NCI-H69 (cell line): Measurements from ENCODE around the gene SSH2.

Experiments
- DNase-seq: peaks from one replicate; lab custom pipeline; 2025; lab: John Stamatoyannopoulos, UW

SSH2 gene

GRCh38 chr17:29590411-29591145, 339.4 kb downstream of the SSH2 start:
- peak; percentile 87 for DNase-seq

- DNase-seq: peak; percentile 97
These were observed 340.3 kb downstream of the SSH2 start, which contains the start of gene GIT1 for GRCh38 chr17:29589524-29590410. Gene GIT1, minus strand, starts transcription at chr17:29589648. Its CDS starts 270 bp downstream, at chr17:29589378.

- peak; percentile 76 for DNase-seq
These were observed 341.2 kb downstream of the SSH2 start for GRCh38 chr17:29588562-29589411.

GRCh38 chr17:29588017-29588561, 341.9 kb downstream of the SSH2 start:
- no peak for DNase-seq

- DNase-seq: no peak
These were observed 342.4 kb downstream of the SSH2 start for GRCh38 chr17:29587591-29587990.

- no peak for DNase-seq
These were observed 343.2 kb downstream of the SSH2 start for GRCh38 chr17:29586676-29587469.

GRCh38 chr17:29585080-29585751, 344.8 kb downstream of the SSH2 start:
- no peak for DNase-seq

GRCh38 chr17:29584452-29585079, 345.5 kb downstream of the SSH2 start:
- no peak for DNase-seq

GRCh38 chr17:29583324-29584248, 346.4 kb downstream of the SSH2 start:
- peak; percentile 91 for DNase-seq

GRCh38 chr17:29582772-29583171, 347.3 kb downstream of the SSH2 start:
- DNase-seq: no peak

- no peak for DNase-seq
These were observed 347.7 kb downstream of the SSH2 start for GRCh38 chr17:29582254-29582765.

GRCh38 chr17:29581583-29582253, 348.3 kb downstream of the SSH2 start:
- DNase-seq: peak; percentile 53

GRCh38 chr17:29579866-29580771, 349.9 kb downstream of the SSH2 start:
- DNase-seq: peak; percentile 84

- no peak for DNase-seq
These were observed 351.2 kb downstream of the SSH2 start for GRCh38 chr17:29578626-29579485.

GRCh38 chr17:29577385-29578211, 352.4 kb downstream of the SSH2 start:
- no peak for DNase-seq
